K562 (cell line): ENCODE data around the gene FUCA1. TPM values are rescaled to one million over a fixed set of nuclear protein-coding genes. Genes with fewer than 3 reads are reported as not detected.

Source experiments
- ATF7 ChIP-seq: fragments of 450-650 bp; IDR thresholded peaks from 2 replicates; pipeline ENCODE4 v1.7.1; 2014; ENCODE audit warnings: mild to moderate bottlenecking, moderate library complexity
- BHLHE40 ChIP-seq: IDR thresholded peaks from 2 replicates; pipeline ENCODE4 v1.6.1; 2011; ENCODE audit warnings: low read length, improper control_type of control experiment
- BRF1 ChIP-seq: IDR thresholded peaks from 3 replicates; pipeline ENCODE4 v1.6.1; 2011; ENCODE audit warnings: borderline replicate concordance, mild to moderate bottlenecking; ENCODE audit not compliant: insufficient read length; ENCODE audit errors: extremely low read depth
- CBX3 ChIP-seq, 2 experiments: IDR thresholded peaks; 1 replicate in 1 of 2; 2 replicates in 1 of 2; pipeline ENCODE4 v1.6.1; 2012; ENCODE audit warnings: inconsistent platforms in 2 of 2, low read length in 2 of 2, borderline replicate concordance in 1 of 2, control low read depth in 1 of 2
- CCAR2 ChIP-seq: fragments of 200-400 bp; formaldehyde crosslinking; IDR thresholded peaks from 2 replicates; pipeline ENCODE4 v1.6.1; 2017; ENCODE audit warnings: mild to moderate bottlenecking, low read depth, low read length
- HDAC6 ChIP-seq: IDR thresholded peaks from 2 replicates; pipeline ENCODE4 v1.6.1; 2012; ENCODE audit warnings: low read depth, mild to moderate bottlenecking, control low read depth, inconsistent platforms, low read length, moderate library complexity
- MYNN ChIP-seq, 2 experiments: sonication (generic); formaldehyde crosslinking in 1 of 2; IDR thresholded peaks; 2 replicates each; pipeline versions ENCODE4 v1.5.0 to v1.6.1; 2016 to 2020; ENCODE audit warnings: antibody characterized with exemption in 1 of 2, missing genetic modification reagents in 1 of 2
- NELFE ChIP-seq: IDR thresholded peaks from 2 replicates; pipeline ENCODE4 v1.6.1; 2011; ENCODE audit warnings: mild to moderate bottlenecking; ENCODE audit not compliant: insufficient read depth, insufficient read length
- NFE2L1 ChIP-seq: fragments of 450-650 bp; IDR thresholded peaks from 2 replicates; pipeline ENCODE4 v1.6.1; 2016; ENCODE audit warnings: missing genetic modification characterization, low read depth, mild to moderate bottlenecking, missing compliant biosample characterization, moderate library complexity, borderline replicate concordance
- XRCC4 ChIP-seq: IDR thresholded peaks from one replicate; pipeline ENCODE4 v1.6.1; 2011; ENCODE audit not compliant: insufficient read depth, insufficient read length; ENCODE audit errors: extremely low read depth
- ZNF780A ChIP-seq: fragments of 250-450 bp; sonication (Bioruptor Pico); IDR thresholded peaks from 2 replicates; pipeline ENCODE4 v1.5.0; 2021; ENCODE audit warnings: mild to moderate bottlenecking
- polyA plus RNA-seq, 8 experiments: library from polyadenylated mRNA; depleted of rRNA in 4 of 8; stranded (reverse) in 5 of 8; unstranded in 3 of 8; fragments of >200 nt; fragmentation: Nextera tagmentation in 2 of 8; fragmentation: Illumina TruSeq in 1 of 8; extraction: Ambion mirVana in 2 of 8; extraction: Trizol in 1 of 8; gene quantifications; 2 replicates each; pipeline versions ENCODE4 v1.2.1 to v1.2.3, GENCODE V29; 2011 to 2014; ENCODE audit warnings: inconsistent platforms in 1 of 8, missing spikeins in 1 of 8
- total RNA-seq, 7 experiments: library from RNA; depleted of rRNA in 6 of 7; stranded (reverse); fragments of >200 nt in 6 of 7; fragmentation: Illumina TruSeq in 2 of 7; extraction: Trizol in 2 of 7; gene quantifications; 2 replicates each; pipeline versions ENCODE4 v1.2.1 to v1.2.3, GENCODE V29; 2011 to 2021; ENCODE audit warnings: low replicate concordance in 1 of 7
- TF ChIP-seq, protein P1 (sequence below): fragments of 450-650 bp; IDR thresholded peaks from 2 replicates; pipeline ENCODE4 v1.6.1; 2016; ENCODE audit warnings: mild to moderate bottlenecking, moderate library complexity
- TF ChIP-seq, protein P2 (sequence below): fragments of 450-650 bp; IDR thresholded peaks from one replicate; pipeline ENCODE4 v1.6.1; 2018; ENCODE audit warnings: mild to moderate bottlenecking, moderate library complexity; ENCODE audit not compliant: partially characterized antibody
- TF ChIP-seq, protein P3 (sequence below): fragments of 250-450 bp; sonication (Bioruptor Pico); IDR thresholded peaks from 2 replicates; pipeline ENCODE4 v1.9.0; 2021; ENCODE audit warnings: mild to moderate bottlenecking

Gene FUCA1
- total and polyA plus RNA-seq, 9 of the 15 experiments (the other 6 are each of a cell fraction or from before 2014, with no cell fraction given) = 7.0 to 20.5 (median 13.5) TPM

DNA sequence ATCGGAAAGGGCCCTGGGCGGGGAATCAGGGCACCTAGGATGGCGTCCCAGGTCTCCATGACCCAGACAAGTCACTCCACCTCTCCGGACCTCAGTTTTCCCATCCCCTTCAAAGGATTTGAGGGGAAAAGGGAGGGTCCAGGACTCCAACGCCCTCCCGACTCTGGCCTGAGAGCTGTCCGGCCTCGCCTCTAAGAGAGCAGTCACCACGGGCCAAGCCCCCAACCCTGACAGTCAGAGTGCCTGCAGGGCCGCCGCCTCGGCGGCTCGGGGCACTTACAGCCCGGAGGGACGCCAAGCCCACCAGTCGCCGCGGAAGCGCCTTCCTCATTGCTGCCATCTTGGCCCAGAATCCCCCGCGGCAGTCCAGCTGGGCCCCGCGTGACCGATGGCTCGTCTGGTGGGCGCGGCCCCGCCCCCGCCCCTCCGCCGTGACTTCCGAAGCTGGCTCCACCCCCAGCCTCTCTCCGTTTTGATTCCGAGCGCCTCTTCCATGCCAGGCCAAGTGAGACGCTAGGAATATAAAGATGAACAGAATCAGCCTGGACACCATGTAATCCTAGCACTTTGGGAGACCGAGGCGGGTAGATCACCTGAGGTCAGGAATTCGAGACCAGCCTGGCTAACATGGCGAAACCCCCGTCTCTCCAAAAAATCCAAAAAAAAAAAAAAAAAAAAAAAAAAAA lies 42.9 kb downstream of the FUCA1 start, which contains the start of gene HMGCL (continued):
- TF ChIP-seq, protein P1, sequence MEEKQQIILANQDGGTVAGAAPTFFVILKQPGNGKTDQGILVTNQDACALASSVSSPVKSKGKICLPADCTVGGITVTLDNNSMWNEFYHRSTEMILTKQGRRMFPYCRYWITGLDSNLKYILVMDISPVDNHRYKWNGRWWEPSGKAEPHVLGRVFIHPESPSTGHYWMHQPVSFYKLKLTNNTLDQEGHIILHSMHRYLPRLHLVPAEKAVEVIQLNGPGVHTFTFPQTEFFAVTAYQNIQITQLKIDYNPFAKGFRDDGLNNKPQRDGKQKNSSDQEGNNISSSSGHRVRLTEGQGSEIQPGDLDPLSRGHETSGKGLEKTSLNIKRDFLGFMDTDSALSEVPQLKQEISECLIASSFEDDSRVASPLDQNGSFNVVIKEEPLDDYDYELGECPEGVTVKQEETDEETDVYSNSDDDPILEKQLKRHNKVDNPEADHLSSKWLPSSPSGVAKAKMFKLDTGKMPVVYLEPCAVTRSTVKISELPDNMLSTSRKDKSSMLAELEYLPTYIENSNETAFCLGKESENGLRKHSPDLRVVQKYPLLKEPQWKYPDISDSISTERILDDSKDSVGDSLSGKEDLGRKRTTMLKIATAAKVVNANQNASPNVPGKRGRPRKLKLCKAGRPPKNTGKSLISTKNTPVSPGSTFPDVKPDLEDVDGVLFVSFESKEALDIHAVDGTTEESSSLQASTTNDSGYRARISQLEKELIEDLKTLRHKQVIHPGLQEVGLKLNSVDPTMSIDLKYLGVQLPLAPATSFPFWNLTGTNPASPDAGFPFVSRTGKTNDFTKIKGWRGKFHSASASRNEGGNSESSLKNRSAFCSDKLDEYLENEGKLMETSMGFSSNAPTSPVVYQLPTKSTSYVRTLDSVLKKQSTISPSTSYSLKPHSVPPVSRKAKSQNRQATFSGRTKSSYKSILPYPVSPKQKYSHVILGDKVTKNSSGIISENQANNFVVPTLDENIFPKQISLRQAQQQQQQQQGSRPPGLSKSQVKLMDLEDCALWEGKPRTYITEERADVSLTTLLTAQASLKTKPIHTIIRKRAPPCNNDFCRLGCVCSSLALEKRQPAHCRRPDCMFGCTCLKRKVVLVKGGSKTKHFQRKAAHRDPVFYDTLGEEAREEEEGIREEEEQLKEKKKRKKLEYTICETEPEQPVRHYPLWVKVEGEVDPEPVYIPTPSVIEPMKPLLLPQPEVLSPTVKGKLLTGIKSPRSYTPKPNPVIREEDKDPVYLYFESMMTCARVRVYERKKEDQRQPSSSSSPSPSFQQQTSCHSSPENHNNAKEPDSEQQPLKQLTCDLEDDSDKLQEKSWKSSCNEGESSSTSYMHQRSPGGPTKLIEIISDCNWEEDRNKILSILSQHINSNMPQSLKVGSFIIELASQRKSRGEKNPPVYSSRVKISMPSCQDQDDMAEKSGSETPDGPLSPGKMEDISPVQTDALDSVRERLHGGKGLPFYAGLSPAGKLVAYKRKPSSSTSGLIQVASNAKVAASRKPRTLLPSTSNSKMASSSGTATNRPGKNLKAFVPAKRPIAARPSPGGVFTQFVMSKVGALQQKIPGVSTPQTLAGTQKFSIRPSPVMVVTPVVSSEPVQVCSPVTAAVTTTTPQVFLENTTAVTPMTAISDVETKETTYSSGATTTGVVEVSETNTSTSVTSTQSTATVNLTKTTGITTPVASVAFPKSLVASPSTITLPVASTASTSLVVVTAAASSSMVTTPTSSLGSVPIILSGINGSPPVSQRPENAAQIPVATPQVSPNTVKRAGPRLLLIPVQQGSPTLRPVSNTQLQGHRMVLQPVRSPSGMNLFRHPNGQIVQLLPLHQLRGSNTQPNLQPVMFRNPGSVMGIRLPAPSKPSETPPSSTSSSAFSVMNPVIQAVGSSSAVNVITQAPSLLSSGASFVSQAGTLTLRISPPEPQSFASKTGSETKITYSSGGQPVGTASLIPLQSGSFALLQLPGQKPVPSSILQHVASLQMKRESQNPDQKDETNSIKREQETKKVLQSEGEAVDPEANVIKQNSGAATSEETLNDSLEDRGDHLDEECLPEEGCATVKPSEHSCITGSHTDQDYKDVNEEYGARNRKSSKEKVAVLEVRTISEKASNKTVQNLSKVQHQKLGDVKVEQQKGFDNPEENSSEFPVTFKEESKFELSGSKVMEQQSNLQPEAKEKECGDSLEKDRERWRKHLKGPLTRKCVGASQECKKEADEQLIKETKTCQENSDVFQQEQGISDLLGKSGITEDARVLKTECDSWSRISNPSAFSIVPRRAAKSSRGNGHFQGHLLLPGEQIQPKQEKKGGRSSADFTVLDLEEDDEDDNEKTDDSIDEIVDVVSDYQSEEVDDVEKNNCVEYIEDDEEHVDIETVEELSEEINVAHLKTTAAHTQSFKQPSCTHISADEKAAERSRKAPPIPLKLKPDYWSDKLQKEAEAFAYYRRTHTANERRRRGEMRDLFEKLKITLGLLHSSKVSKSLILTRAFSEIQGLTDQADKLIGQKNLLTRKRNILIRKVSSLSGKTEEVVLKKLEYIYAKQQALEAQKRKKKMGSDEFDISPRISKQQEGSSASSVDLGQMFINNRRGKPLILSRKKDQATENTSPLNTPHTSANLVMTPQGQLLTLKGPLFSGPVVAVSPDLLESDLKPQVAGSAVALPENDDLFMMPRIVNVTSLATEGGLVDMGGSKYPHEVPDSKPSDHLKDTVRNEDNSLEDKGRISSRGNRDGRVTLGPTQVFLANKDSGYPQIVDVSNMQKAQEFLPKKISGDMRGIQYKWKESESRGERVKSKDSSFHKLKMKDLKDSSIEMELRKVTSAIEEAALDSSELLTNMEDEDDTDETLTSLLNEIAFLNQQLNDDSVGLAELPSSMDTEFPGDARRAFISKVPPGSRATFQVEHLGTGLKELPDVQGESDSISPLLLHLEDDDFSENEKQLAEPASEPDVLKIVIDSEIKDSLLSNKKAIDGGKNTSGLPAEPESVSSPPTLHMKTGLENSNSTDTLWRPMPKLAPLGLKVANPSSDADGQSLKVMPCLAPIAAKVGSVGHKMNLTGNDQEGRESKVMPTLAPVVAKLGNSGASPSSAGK = no peak
- TF ChIP-seq, protein P2, sequence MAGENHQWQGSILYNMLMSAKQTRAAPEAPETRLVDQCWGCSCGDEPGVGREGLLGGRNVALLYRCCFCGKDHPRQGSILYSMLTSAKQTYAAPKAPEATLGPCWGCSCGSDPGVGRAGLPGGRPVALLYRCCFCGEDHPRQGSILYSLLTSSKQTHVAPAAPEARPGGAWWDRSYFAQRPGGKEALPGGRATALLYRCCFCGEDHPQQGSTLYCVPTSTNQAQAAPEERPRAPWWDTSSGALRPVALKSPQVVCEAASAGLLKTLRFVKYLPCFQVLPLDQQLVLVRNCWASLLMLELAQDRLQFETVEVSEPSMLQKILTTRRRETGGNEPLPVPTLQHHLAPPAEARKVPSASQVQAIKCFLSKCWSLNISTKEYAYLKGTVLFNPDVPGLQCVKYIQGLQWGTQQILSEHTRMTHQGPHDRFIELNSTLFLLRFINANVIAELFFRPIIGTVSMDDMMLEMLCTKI = no peak
- TF ChIP-seq ZNF780A (CRISPR knock-in tag) (no peak), HDAC6 (0 out of 2 replicates have a peak, but pooled peaks have one; percentile 37), XRCC4 (no peak), MYNN (IDR thresholded peaks at IDR 0.05) (peak; percentile 75; the same call in 1 of the 2 replicates), MYNN (CRISPR knock-in tag; IDR thresholded peaks at IDR 0.05) (no peak), CCAR2 (no peak), NELFE (no peak), NFE2L1 (tag) (no peak), BHLHE40 (peak; percentile 94), CBX3 (IDR thresholded peaks at IDR 0.05; ENCODE audit: borderline replicate concordance in 1 of 2, low read length in 2 of 2) (peak in 1 of 2 experiments; percentile 57; a peak in 1 of 3 replicates), BRF1 (no peak), ATF7 (peak; percentile 54)
- TF ChIP-seq, protein P3, sequence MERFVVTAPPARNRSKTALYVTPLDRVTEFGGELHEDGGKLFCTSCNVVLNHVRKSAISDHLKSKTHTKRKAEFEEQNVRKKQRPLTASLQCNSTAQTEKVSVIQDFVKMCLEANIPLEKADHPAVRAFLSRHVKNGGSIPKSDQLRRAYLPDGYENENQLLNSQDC (CRISPR knock-in tag) = no peak
